Upper lobe of left lung (tissue), 4 donors: ENCODE data around the gene ZNF185.

Experiments
- CTCF ChIP-seq, 6 experiments: fragments of 450-650 bp in 4 of 6; fragments of 200-600 bp in 2 of 6; sonication (generic) in 2 of 6; IDR thresholded peaks; one replicate each; pipeline ENCODE4 v1.5.1; 2016 to 2019; ENCODE audit warnings: antibody characterized with exemption in 6 of 6
- EP300 ChIP-seq, 4 donors: sonication (generic); formaldehyde crosslinking; IDR thresholded peaks; one replicate each; pipeline ENCODE4 v1.5.1; 2017; ENCODE audit warnings: antibody characterized with exemption in 4 of 4, control low read depth in 2 of 4
- POLR2A ChIP-seq, 4 donors: fragments of 450-650 bp; IDR thresholded peaks; one replicate each; pipeline ENCODE4 v1.5.1; 2016 to 2017; ENCODE audit warnings: antibody characterized with exemption in 4 of 4, mild to moderate bottlenecking in 2 of 4
- POLR2AphosphoS5 ChIP-seq, 2 donors: sonication (generic); formaldehyde crosslinking; IDR thresholded peaks; one replicate each; pipeline ENCODE4 v1.5.1; 2017; ENCODE audit warnings: antibody characterized with exemption in 2 of 2

- TF ChIP-seq POLR2AphosphoS5 (IDR thresholded peaks at IDR 0.05) (no peak), EP300 (IDR thresholded peaks at IDR 0.05) (no peak), CTCF (IDR thresholded peaks at IDR 0.05) (no peak), POLR2A (IDR thresholded peaks at IDR 0.05) (no peak)
Observed at GRCh38 chrX:152932598-152933175, 34.8 kb downstream of the ZNF185 start.
